Lower lobe of right lung (tissue), 2 donors: Measurements from ENCODE around the gene CCDC40. TPM values are rescaled to one million over a fixed set of nuclear protein-coding genes. Genes with fewer than 3 reads are reported as not detected.
A peak's percentile ranks its signal among the peaks of the same experiment; 100 is the strongest.

Source experiments
- ATAC-seq, 2 donors: fragments of 200-7000 bp; cut with Tn5 transposase; one replicate each; pipeline ENCODE4 v1.9.1; 2020 to 2022; ENCODE audit warnings: mild to moderate bottlenecking in 2 of 2, moderate library complexity in 2 of 2
- DNase-seq: peaks from one replicate; pipeline ENCODE4 v3.0.0-alpha.2; 2020
- H3K27ac ChIP-seq: fragments of 200-600 bp; one replicate; pipeline ENCODE4 v1.8.0; 2022
- H3K27me3 ChIP-seq: fragments of 200-600 bp; one replicate; pipeline ENCODE4 v1.8.0; 2022; ENCODE audit warnings: low read depth
- H3K36me3 ChIP-seq: fragments of 200-600 bp; one replicate; pipeline ENCODE4 v1.8.0; 2022; ENCODE audit warnings: mild to moderate bottlenecking
- H3K4me1 ChIP-seq: fragments of 200-600 bp; one replicate; pipeline ENCODE4 v1.8.0; 2022
- H3K4me3 ChIP-seq: fragments of 200-600 bp; one replicate; pipeline ENCODE4 v1.8.0; 2022; ENCODE audit warnings: mild to moderate bottlenecking
- H3K9me3 ChIP-seq: fragments of 200-600 bp; one replicate; pipeline ENCODE4 v1.8.0; 2022
- CTCF ChIP-seq: fragments of 200-600 bp; IDR thresholded peaks from one replicate; pipeline ENCODE4 v1.8.0; 2022; ENCODE audit warnings: antibody characterized with exemption, mild to moderate bottlenecking
- intact Hi-C: fragments of 100-400 bp; cut with DNase I; formaldehyde crosslinking; loops from one replicate; pipeline ENCODE4 v1.11.0; 2022
- total RNA-seq: library from RNA; stranded (reverse); fragmentation: NEBNext Ultra II Directional; extraction: Animal tissue kit (Norgen Biotek cat#: 25700); gene quantifications from one replicate; pipeline ENCODE4 v1.2.1, GENCODE V29; 2021
- donor health status: DM: no; HTN: yes; CAD: no; lungs with severe emphysema.

The CCDC40 gene
- total RNA-seq, 1 donor from 2014 or later = 14.1 TPM

- H3K27ac ChIP-seq = no peak overlapping the region
- ATAC-seq (no peak), DNase-seq (no peak)
- TF ChIP-seq CTCF = no peak
- H3K9me3 ChIP-seq = no peaks in the 10 kb centered on the region
- no peak overlapping the region for H3K4me3 ChIP-seq
- H3K36me3 ChIP-seq = no peaks in the 10 kb centered on the region
- peaks cover 37% of the 10 kb centered on the region for H3K4me1 ChIP-seq
- H3K27me3 ChIP-seq = no peaks in the 10 kb centered on the region
- intact Hi-C loops = no loop called here
Observed at GRCh38 chr17:80065478-80066170, 29.2 kb downstream of the CCDC40 start.

GRCh38 chr17:80067393-80067986 is 31.0 kb downstream of the CCDC40 start:
- DNase-seq (no peak), ATAC-seq (no peak)
- Histone ChIP-seq H3K4me3 (no peak overlapping the region), H3K27ac (no peak overlapping the region), H3K36me3 (no peaks in the 10 kb centered on the region), H3K27me3 (no peaks in the 10 kb centered on the region), H3K4me1 (peaks cover 38% of the 10 kb centered on the region), H3K9me3 (no peaks in the 10 kb centered on the region)
- intact Hi-C loops = no loop called here
- no peak for TF ChIP-seq CTCF

GRCh38 chr17:80068301-80069222 is 32.1 kb downstream of the CCDC40 start:
- peak overlapping the region; percentile 92 for H3K27ac ChIP-seq
- ATAC-seq (peak; percentile 28 to 33), DNase-seq (no peak)
- intact Hi-C loops = no loop called here
- H3K9me3 ChIP-seq = no peaks in the 10 kb centered on the region
- H3K27me3 ChIP-seq = no peaks in the 10 kb centered on the region
- no peak for TF ChIP-seq CTCF
- H3K4me3 ChIP-seq = no peak overlapping the region
- no peaks in the 10 kb centered on the region for H3K36me3 ChIP-seq
- H3K4me1 ChIP-seq = peaks cover 38% of the 10 kb centered on the region

GRCh38 chr17:80070375-80071115 is 34.1 kb downstream of the CCDC40 start:
- no peaks in the 10 kb centered on the region for H3K9me3 ChIP-seq
- ATAC-seq (peak; percentile 47 to 55), DNase-seq (no peak)
- H3K4me1 ChIP-seq = peaks cover 31% of the 10 kb centered on the region
- H3K27ac ChIP-seq = peak overlapping the region; percentile 92
- intact Hi-C loops = no loop called here
- H3K4me3 ChIP-seq = peak overlapping the region; percentile 50
- no peaks in the 10 kb centered on the region for H3K36me3 ChIP-seq
- TF ChIP-seq CTCF = no peak
- no peaks in the 10 kb centered on the region for H3K27me3 ChIP-seq
